ENCODE results near the gene EPGN. TPM values are rescaled to one million over a fixed set of nuclear protein-coding genes. Genes with fewer than 3 reads are reported as not detected.

Gene EPGN
- total and polyA plus RNA-seq, 2 of the 8 experiments (the other 6 are each of a cell fraction or from before 2014, with no cell fraction given) = not detected

DNA sequence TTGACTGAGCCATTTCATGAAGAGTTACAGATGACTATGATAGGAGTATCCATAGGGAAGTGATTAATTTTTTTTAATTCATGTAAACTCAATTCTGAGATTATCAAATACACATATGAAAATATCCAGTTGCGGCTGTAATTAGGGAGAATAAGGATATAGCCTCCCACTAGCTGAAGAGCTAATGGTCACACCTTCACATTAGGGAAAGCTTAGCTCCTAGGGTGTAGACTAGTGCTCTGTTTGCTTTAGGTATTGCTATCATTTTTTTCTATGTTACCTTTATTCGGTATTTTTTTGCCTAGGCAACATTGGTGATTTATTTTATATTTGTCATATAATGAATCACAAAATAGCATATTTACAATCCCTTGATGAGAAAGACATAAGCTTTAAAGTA is 39.6 kb upstream of the EPGN start:
- H2AK5ac ChIP-seq (ENCODE audit: low read depth, low read length) = no peak overlapping the region
- FAIRE-seq (no peak), DNase-seq (ENCODE audit: low read depth in 1 of 2, low spot score in 2 of 2) (no peak)
- H2AFZ ChIP-seq (ENCODE audit: low read length) = no peak overlapping the region
- no peak overlapping the region for H3K4ac ChIP-seq (replicated peaks; ENCODE audit: insufficient read length, low read depth, low read length)
- H3K27me3 ChIP-seq (replicated peaks in 1 of 4; ENCODE audit: control insufficient read depth in 3 of 4, extremely low read depth in 1 of 4, insufficient read depth in 3 of 4, low read length in 3 of 4) = peaks cover 0 to 1% (median 0%) of the 10 kb centered on the region in 4 experiments; a peak in 1 of 7 replicates
- H3K9me3 ChIP-seq (ENCODE audit: insufficient read depth in 2 of 2, low read depth in 1 of 2, low read length in 1 of 2) = no peaks in the 10 kb centered on the region
- H3K23ac ChIP-seq (ENCODE audit: insufficient read length) = no peak overlapping the region
- no peak overlapping the region for H3K14ac ChIP-seq (ENCODE audit: insufficient read length)
- H2BK5ac ChIP-seq (ENCODE audit: low read depth, low read length) = no peak overlapping the region
- H3K4me2 ChIP-seq (ENCODE audit: insufficient read depth in 1 of 2, low read depth in 2 of 2, low read length in 2 of 2) = no peak overlapping the region
- no peak overlapping the region for H3K9ac ChIP-seq (replicated peaks in 1 of 4; ENCODE audit: extremely low read depth in 1 of 4, low read depth in 3 of 4, low read length in 3 of 4)
- H2BK20ac ChIP-seq (ENCODE audit: low read length) = no peak overlapping the region
- H4K91ac ChIP-seq (replicated peaks; ENCODE audit: insufficient read length, low read length) = no peak overlapping the region
- no peak overlapping the region for H3K18ac ChIP-seq (ENCODE audit: extremely low read depth, low read length)
- CTCF ChIA-PET (ENCODE audit: partially characterized antibody) = interaction anchor here (0.6 to 0.9 kb wide), 2 partner anchors 17 to 40 kb away, joined by 3 read pairs; no protein-coding TSS in a partner anchor
- no peak overlapping the region for H3K4me3 ChIP-seq (ENCODE audit: extremely low read depth in 1 of 4, insufficient read depth in 2 of 4, low read depth in 3 of 4, low read length in 4 of 4)
- H2BK12ac ChIP-seq (ENCODE audit: low read depth, low read length) = no peak overlapping the region
- H3K23me2 ChIP-seq (ENCODE audit: low read depth, low read length) = no peaks in the 10 kb centered on the region
- H3K79me2 ChIP-seq (ENCODE audit: control insufficient read depth in 1 of 2, insufficient read depth in 2 of 2, low read length in 2 of 2) = no peaks in the 10 kb centered on the region
- POLR2A ChIA-PET (ENCODE audit: partially characterized antibody) = no interaction called here
- H3K79me1 ChIP-seq (ENCODE audit: low read depth, low read length) = no peaks in the 10 kb centered on the region
- 84% methylated on average over 2 of the region's 2 CpGs; no CpG with 5 or more reads in 1 of the 2 experiments for WGBS, 2 experiments (ENCODE audit: extremely low coverage in 1 of 2, insufficient coverage in 1 of 2, insufficient read length in 1 of 2, insufficient replicate concordance in 2 of 2, low coverage in 1 of 2, low lambda C conversion rate in 2 of 2, missing lambda C conversion rate in 1 of 2)
- H3K4me1 ChIP-seq (replicated peaks in 1 of 4; ENCODE audit: control insufficient read depth in 3 of 4, insufficient read depth in 4 of 4, low read length in 3 of 4) = no peaks in the 10 kb centered on the region
- no peaks in the 10 kb centered on the region for H3K36me3 ChIP-seq (ENCODE audit: control insufficient read depth in 2 of 4, insufficient read depth in 4 of 4, low read length in 3 of 4)
- no peak overlapping the region for H4K8ac ChIP-seq (ENCODE audit: extremely low read depth, insufficient read depth, low read length)
- H2BK15ac ChIP-seq (ENCODE audit: low read length) = no peak overlapping the region
- no peak overlapping the region for H3K56ac ChIP-seq (replicated peaks; ENCODE audit: insufficient read length, low read depth, low read length)
- H3K27ac ChIP-seq (ENCODE audit: low read depth, low read length) = no peak overlapping the region
- H4K5ac ChIP-seq (ENCODE audit: insufficient read length, low read depth, low read length) = no peak overlapping the region
- H2BK120ac ChIP-seq (replicated peaks; ENCODE audit: low read depth, low read length) = no peak overlapping the region
- peaks cover 0 to 2% of the 10 kb centered on the region in 2 experiments for H4K20me1 ChIP-seq (replicated peaks in 1 of 2; ENCODE audit: control insufficient read depth in 1 of 2, insufficient read depth in 2 of 2, low read length in 2 of 2)
- TF ChIP-seq HDAC2 (IDR thresholded peaks at IDR 0.05; ENCODE audit: borderline replicate concordance in 1 of 2, low read depth in 2 of 2, low read length in 2 of 2) (no peak), SIX5 (IDR thresholded peaks at IDR 0.05; ENCODE audit: low read depth, low read length) (no peak), CBX8 (IDR thresholded peaks at IDR 0.05; ENCODE audit: borderline replicate concordance, low read depth, low read length) (no peak), SAP30 (IDR thresholded peaks at IDR 0.05; ENCODE audit: insufficient read depth, insufficient replicate concordance, low read length) (no peak), SP2 (IDR thresholded peaks at IDR 0.05; ENCODE audit: low read length) (no peak), RAD21 (IDR thresholded peaks at IDR 0.05 in 1 of 2, conservative IDR thresholded peaks at IDR 0.05 in 1 of 2; ENCODE audit: low read depth in 2 of 2, low read length in 2 of 2) (no peak), NANOG (IDR thresholded peaks at IDR 0.05; ENCODE audit: insufficient read depth, low read depth, low read length, poor library complexity, severe bottlenecking) (no peak), TEAD4 (IDR thresholded peaks at IDR 0.05; ENCODE audit: low read depth, low read length) (no peak), CHD1 (IDR thresholded peaks at IDR 0.05; ENCODE audit: low read depth, low read length) (no peak), SIN3A (conservative IDR thresholded peaks at IDR 0.05 in 1 of 2, IDR thresholded peaks at IDR 0.05 in 1 of 2; ENCODE audit: low read depth in 1 of 2, low read length in 2 of 2) (no peak), GABPA (IDR thresholded peaks at IDR 0.05; ENCODE audit: borderline replicate concordance, insufficient read depth, low read length) (no peak)
- TF ChIP-seq, protein P1, sequence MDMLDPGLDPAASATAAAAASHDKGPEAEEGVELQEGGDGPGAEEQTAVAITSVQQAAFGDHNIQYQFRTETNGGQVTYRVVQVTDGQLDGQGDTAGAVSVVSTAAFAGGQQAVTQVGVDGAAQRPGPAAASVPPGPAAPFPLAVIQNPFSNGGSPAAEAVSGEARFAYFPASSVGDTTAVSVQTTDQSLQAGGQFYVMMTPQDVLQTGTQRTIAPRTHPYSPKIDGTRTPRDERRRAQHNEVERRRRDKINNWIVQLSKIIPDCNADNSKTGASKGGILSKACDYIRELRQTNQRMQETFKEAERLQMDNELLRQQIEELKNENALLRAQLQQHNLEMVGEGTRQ (IDR thresholded peaks at IDR 0.05; ENCODE audit: low read length) = no peak

Data from H1 (cell line).